HG03432 (cell line): ENCODE data around the gene NOX1.

Experiments used
- ATAC-seq: cut with Tn5 transposase; IDR thresholded peaks from one replicate; pipeline ENCODE4 v1.9.1; 2021; ENCODE audit warnings: mild to moderate bottlenecking, moderate library complexity; ENCODE audit not compliant: unreplicated experiment

NOX1 gene

GRCh38 chrX:100874325-100874724, at the start of gene NOX1:
TSS of gene NOX1 (minus strand) at chrX:100874359. CDS start at chrX:100874139, 220 bp downstream.
- ATAC-seq: no peak

GRCh38 chrX:100915562-100915961, 41.4 kb upstream of the NOX1 start:
- ATAC-seq: no peak

- no peak for ATAC-seq
These were observed 39.0 kb upstream of the NOX1 start for GRCh38 chrX:100913111-100913510.

- ATAC-seq: no peak
These were observed 37.6 kb upstream of the NOX1 start for GRCh38 chrX:100911731-100912130.

- ATAC-seq: no peak
These were observed 31.5 kb upstream of the NOX1 start for GRCh38 chrX:100905620-100906019.

GRCh38 chrX:100904433-100904832, 30.3 kb upstream of the NOX1 start:
- ATAC-seq: no peak

GRCh38 chrX:100895365-100896075, 21.4 kb upstream of the NOX1 start:
- ATAC-seq: peak; percentile 58

- ATAC-seq: no peak
These were observed 9.5 kb upstream of the NOX1 start for GRCh38 chrX:100883654-100884053.

GRCh38 chrX:100880368-100880767, 6.2 kb upstream of the NOX1 start:
- ATAC-seq: no peak

GRCh38 chrX:100871594-100872560, 2.3 kb downstream of the NOX1 start:
- no peak for ATAC-seq

GRCh38 chrX:100870527-100870926, 3.6 kb downstream of the NOX1 start:
- ATAC-seq: no peak

- ATAC-seq: no peak
These were observed 5.9 kb downstream of the NOX1 start for GRCh38 chrX:100868273-100868672.

- no peak for ATAC-seq
These were observed 9.3 kb downstream of the NOX1 start for GRCh38 chrX:100864657-100865391.

GRCh38 chrX:100863326-100863864, 10.8 kb downstream of the NOX1 start:
- no peak for ATAC-seq

GRCh38 chrX:100852810-100853209, 21.3 kb downstream of the NOX1 start:
- ATAC-seq: no peak

GRCh38 chrX:100850317-100850716, 23.8 kb downstream of the NOX1 start:
- ATAC-seq: no peak

- ATAC-seq: no peak
These were observed 42.8 kb downstream of the NOX1 start for GRCh38 chrX:100831219-100831946.

GRCh38 chrX:100830547-100830946, 43.6 kb downstream of the NOX1 start:
- peak; percentile 51 for ATAC-seq

- peak; percentile 36 for ATAC-seq
These were observed 44.0 kb downstream of the NOX1 start for GRCh38 chrX:100830143-100830542.

- ATAC-seq: peak; percentile 82
These were observed 44.4 kb downstream of the NOX1 start for GRCh38 chrX:100829730-100830129.
